Measurements from ENCODE around the gene TMEM198. TPM values are rescaled to one million over a fixed set of nuclear protein-coding genes. Genes with fewer than 3 reads are reported as not detected.

Gene TMEM198
- polyA plus RNA-seq, 1 donor from 2014 or later, result 44.0 TPM

DNA sequence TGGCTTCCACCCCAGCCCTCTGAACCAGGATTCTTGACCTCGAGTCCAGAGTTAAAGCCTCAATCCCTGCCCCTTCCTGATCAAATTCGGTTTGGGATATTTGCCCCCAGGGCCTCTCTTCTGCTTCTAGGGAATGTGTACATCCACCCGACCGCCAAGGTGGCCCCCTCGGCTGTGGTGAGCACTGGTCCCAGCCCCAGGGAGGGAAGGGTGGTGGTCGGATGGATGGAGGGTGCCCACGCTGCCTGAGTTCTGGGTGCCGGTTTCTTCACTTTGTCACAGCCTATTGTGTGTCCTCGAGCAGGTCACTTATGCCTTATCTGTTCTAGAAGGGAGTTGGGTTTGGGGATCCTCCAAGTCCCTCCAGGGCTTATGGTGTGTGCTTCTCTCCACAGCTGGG, 38.2 kb upstream of the TMEM198 start:
- Histone ChIP-seq H3K9ac (ENCODE audit: low read length) (no peak overlapping the region), H3K9me2 (ENCODE audit: insufficient read depth, low read length) (no peaks in the 10 kb centered on the region), H3K79me2 (replicated peaks; ENCODE audit: insufficient read depth, low read length) (no peaks in the 10 kb centered on the region), H3K36me3 (ENCODE audit: insufficient read depth, low read length) (no peaks in the 10 kb centered on the region), H3K4me3 (ENCODE audit: low read length) (no peak overlapping the region), H3K27me3 (ENCODE audit: insufficient read depth, low read depth, low read length) (no peaks in the 10 kb centered on the region), H3K9me3 (ENCODE audit: low read length) (no peaks in the 10 kb centered on the region), H4K20me1 (ENCODE audit: insufficient read depth) (no peaks in the 10 kb centered on the region), H3K27ac (ENCODE audit: low read length) (no peak overlapping the region), H3K4me2 (ENCODE audit: low read length) (no peak overlapping the region), H3F3A (ENCODE audit: insufficient read depth, low read length, poor library complexity, severe bottlenecking) (no peaks in the 10 kb centered on the region), H2AFZ (ENCODE audit: low read depth, low read length) (no peak overlapping the region)
- no peak for TF ChIP-seq EZH2 (IDR thresholded peaks at IDR 0.05; ENCODE audit: borderline replicate concordance, insufficient read depth, low read length, poor library complexity, severe bottlenecking)
- TF ChIP-seq SMC3 (conservative IDR thresholded peaks at IDR 0.05; ENCODE audit: poor library complexity), result no peak
- TF ChIP-seq POLR2AphosphoS5 (IDR thresholded peaks at IDR 0.05), result no peak
- no peak for TF ChIP-seq TAF1 (IDR thresholded peaks at IDR 0.05; ENCODE audit: low read depth)
- no peak for TF ChIP-seq EP300 (conservative IDR thresholded peaks at IDR 0.05; ENCODE audit: poor library complexity, severe bottlenecking)
- TF ChIP-seq CTCF (IDR thresholded peaks at IDR 0.05; ENCODE audit: poor library complexity, severe bottlenecking), result no peak
- no peak for TF ChIP-seq MXI1 (conservative IDR thresholded peaks at IDR 0.05; ENCODE audit: poor library complexity, severe bottlenecking)
- TF ChIP-seq, protein P1, sequence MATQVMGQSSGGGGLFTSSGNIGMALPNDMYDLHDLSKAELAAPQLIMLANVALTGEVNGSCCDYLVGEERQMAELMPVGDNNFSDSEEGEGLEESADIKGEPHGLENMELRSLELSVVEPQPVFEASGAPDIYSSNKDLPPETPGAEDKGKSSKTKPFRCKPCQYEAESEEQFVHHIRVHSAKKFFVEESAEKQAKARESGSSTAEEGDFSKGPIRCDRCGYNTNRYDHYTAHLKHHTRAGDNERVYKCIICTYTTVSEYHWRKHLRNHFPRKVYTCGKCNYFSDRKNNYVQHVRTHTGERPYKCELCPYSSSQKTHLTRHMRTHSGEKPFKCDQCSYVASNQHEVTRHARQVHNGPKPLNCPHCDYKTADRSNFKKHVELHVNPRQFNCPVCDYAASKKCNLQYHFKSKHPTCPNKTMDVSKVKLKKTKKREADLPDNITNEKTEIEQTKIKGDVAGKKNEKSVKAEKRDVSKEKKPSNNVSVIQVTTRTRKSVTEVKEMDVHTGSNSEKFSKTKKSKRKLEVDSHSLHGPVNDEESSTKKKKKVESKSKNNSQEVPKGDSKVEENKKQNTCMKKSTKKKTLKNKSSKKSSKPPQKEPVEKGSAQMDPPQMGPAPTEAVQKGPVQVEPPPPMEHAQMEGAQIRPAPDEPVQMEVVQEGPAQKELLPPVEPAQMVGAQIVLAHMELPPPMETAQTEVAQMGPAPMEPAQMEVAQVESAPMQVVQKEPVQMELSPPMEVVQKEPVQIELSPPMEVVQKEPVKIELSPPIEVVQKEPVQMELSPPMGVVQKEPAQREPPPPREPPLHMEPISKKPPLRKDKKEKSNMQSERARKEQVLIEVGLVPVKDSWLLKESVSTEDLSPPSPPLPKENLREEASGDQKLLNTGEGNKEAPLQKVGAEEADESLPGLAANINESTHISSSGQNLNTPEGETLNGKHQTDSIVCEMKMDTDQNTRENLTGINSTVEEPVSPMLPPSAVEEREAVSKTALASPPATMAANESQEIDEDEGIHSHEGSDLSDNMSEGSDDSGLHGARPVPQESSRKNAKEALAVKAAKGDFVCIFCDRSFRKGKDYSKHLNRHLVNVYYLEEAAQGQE (IDR thresholded peaks at IDR 0.05; ENCODE audit: borderline replicate concordance), result no peak
- no peak for TF ChIP-seq RAD21 (conservative IDR thresholded peaks at IDR 0.05)

DNA sequence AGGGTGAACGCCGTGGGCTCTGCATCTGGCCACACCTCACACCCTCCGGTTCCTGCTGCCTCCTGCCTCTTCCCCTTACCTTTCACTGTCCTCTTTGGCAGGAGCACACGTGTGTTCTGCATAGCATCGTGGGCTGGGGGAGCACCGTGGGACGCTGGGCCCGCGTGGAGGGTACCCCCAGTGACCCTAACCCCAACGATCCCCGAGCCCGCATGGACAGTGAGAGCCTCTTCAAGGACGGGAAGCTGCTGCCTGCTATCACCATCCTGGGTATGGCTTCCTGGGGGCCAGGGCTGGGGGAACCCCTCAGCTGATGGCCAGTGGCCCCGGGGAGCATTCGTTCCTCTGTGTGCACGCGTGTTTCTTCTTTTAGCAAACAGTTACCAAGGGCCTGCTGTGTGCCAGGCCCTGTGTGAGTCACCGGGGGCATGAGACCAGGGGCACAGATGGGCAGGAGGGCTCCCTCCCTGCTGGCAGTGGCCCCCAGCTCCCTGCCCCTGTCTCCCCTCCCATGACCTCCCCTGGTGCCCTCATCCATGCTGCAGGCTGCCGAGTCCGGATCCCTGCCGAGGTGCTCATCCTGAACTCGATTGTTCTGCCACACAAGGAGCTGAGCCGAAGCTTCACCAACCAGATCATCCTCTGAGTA, 37.6 kb upstream of the TMEM198 start:
- TF ChIP-seq EP300 (conservative IDR thresholded peaks at IDR 0.05; ENCODE audit: poor library complexity, severe bottlenecking) (no peak), EZH2 (IDR thresholded peaks at IDR 0.05; ENCODE audit: borderline replicate concordance, insufficient read depth, low read length, poor library complexity, severe bottlenecking) (no peak), CTCF (IDR thresholded peaks at IDR 0.05; ENCODE audit: poor library complexity, severe bottlenecking) (no peak), SMC3 (conservative IDR thresholded peaks at IDR 0.05; ENCODE audit: poor library complexity) (no peak), MXI1 (conservative IDR thresholded peaks at IDR 0.05; ENCODE audit: poor library complexity, severe bottlenecking) (no peak), RAD21 (conservative IDR thresholded peaks at IDR 0.05) (no peak), TAF1 (IDR thresholded peaks at IDR 0.05; ENCODE audit: low read depth) (no peak), POLR2AphosphoS5 (IDR thresholded peaks at IDR 0.05) (no peak)
- TF ChIP-seq, protein P1 (IDR thresholded peaks at IDR 0.05; ENCODE audit: borderline replicate concordance), result no peak
- Histone ChIP-seq H3K27ac (ENCODE audit: low read length) (no peak overlapping the region), H2AFZ (ENCODE audit: low read depth, low read length) (no peak overlapping the region), H3K27me3 (ENCODE audit: insufficient read depth, low read depth, low read length) (no peaks in the 10 kb centered on the region), H4K20me1 (ENCODE audit: insufficient read depth) (no peaks in the 10 kb centered on the region), H3K9me2 (ENCODE audit: insufficient read depth, low read length) (no peaks in the 10 kb centered on the region), H3K9ac (ENCODE audit: low read length) (no peak overlapping the region), H3K4me3 (ENCODE audit: low read length) (no peak overlapping the region), H3K36me3 (ENCODE audit: insufficient read depth, low read length) (no peaks in the 10 kb centered on the region), H3F3A (ENCODE audit: insufficient read depth, low read length, poor library complexity, severe bottlenecking) (no peaks in the 10 kb centered on the region), H3K4me2 (ENCODE audit: low read length) (no peak overlapping the region), H3K9me3 (ENCODE audit: low read length) (no peaks in the 10 kb centered on the region), H3K79me2 (replicated peaks; ENCODE audit: insufficient read depth, low read length) (no peaks in the 10 kb centered on the region)
